HG02981 (cell line): ENCODE results near the gene TPSB2.
"Not testable (repeated sequence)": the region's sequence is repeated elsewhere in the genome, so short reads cannot be mapped to it uniquely, and the experiment has no call there.

Source experiments
- ATAC-seq: cut with Tn5 transposase; IDR thresholded peaks from one replicate; pipeline ENCODE4 v1.9.1; 2021; ENCODE audit warnings: mild to moderate bottlenecking, moderate library complexity; ENCODE audit not compliant: unreplicated experiment

Gene TPSB2

GRCh38 chr16:1262210-1262845 lies 32.3 kb upstream of the TPSB2 start:
- no peak for ATAC-seq

DNA sequence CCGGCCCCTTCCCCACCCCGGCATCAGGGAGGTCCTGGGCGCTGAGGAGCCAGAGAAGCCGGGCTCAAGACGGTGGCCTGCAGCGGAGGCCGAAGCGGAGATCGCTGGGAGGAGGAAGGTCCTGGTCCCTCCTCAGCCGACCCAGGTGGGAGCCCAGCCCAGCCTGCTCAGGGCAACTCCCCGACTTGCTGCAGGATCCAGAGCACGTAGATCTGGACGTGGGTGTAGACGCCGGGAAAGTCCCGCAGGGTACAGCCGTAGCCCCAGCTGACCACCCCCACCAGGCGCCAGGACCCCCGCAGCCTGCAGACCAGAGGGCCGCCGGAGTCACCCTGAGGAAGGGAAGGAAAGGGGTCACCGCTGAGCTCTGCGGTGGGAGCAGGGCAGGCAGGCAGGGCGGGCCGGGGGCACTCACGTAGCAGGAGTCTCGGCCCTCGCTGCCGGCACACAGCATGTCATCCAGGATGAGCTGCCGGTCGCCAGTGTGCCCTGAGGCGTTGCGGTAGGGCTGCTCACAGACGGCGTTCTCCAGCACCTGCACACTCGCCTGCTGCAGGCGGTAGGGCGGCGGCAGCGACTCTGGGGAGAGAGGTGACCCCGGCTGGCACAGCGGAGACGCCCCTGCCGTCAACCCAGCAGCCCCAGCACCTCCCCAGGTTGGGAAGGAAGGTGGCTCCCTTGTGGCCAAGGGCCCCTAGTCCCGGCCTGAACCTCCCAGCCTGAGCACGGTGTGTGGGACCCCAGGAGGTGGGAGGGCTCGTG lies 31.3 kb upstream of the TPSB2 start:
- no peak for ATAC-seq

- ATAC-seq, result no peak
Observed at GRCh38 chr16:1260101-1260680, 30.2 kb upstream of the TPSB2 start.

GRCh38 chr16:1259760-1260068 lies 29.7 kb upstream of the TPSB2 start:
- ATAC-seq, result no peak

DNA sequence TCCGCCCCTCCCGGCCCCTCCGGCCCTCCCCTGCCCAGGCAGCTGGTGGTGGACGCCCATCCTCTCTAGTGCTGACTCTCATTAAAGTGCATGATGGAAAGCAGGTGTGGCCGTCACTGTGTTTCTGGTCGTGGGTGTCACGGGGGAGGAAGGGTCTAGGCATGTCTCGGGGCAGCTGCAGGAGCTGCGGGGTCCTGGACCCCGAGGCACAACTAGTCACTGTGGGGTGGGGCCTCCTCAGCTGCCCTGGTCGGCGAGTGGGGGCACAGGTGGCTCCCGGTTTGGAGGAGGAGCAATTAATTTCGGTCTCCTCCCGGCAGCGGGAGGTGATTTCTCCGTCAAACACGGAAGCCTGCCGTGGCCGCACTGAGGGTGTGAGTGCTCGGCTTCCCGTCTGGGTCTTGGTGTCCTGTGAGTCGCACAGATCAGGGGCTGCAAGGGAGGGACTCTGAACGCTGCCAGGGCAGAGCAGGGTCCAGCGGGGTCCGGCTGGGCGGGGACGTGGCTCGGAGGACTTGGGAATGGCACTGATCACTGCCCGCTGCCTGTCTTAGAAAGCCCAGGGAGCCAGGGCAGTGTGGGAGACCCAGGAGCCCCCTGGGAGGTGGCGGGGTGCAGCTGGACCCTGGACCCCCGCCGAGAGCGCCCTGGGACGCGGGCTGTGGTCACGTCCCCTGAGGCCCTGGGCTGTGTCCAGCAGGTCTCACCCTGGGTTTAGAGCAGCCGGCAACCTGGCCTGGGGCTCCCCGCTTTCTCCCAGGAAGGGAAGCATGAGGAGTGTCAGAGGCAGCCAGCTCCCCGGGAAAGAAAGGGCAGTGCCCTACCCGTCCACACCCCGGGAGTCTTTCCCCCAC lies 29.1 kb upstream of the TPSB2 start:
- ATAC-seq, result no peak

DNA sequence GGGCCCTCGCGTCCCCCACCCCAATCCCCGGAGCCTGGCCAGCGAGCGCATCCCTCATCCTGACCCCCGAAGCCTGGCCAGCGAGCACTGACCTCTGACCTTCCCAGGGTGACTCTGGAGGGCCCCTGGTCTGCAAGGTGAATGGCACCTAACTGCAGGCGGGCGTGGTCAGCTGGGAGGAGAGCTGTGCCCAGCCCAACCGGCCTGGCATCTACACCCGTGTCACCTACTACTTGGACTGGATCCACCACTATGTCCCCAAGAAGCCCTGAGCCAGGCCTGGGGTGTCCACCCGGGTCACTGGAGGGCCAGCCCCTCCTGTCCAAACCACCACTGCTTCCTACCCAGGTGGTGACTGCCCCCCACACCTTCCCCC lies 28.2 kb upstream of the TPSB2 start:
- no peak for ATAC-seq

GRCh38 chr16:1257561-1258224 lies 27.7 kb upstream of the TPSB2 start:
- ATAC-seq, result no peak

GRCh38 chr16:1256874-1257322 lies 26.9 kb upstream of the TPSB2 start:
- no peak for ATAC-seq

DNA sequence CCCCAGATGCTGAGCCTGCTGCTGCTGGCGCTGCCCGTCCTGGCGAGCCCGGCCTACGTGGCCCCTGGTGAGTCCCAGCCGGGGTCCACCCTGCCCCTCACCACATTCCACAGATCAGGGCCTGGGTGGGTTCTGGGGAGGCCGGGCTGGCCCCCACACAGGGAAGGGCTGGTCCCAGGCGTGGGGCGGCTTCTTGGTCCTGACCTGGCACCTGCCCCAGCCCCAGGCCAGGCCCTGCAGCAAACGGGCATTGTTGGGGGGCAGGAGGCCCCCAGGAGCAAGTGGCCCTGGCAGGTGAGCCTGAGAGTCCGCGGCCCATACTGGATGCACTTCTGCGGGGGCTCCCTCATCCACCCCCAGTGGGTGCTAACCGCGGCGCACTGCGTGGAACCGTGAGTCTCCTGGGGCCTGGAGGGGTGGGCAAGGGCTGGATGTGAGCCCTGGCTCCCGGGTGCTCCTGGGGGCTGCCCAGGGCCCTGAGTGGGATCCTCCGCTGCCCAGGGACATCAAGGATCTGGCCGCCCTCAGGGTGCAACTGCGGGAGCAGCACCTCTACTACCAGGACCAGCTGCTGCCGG lies 26.4 kb upstream of the TPSB2 start:
- not testable (repeated sequence) for ATAC-seq

DNA sequence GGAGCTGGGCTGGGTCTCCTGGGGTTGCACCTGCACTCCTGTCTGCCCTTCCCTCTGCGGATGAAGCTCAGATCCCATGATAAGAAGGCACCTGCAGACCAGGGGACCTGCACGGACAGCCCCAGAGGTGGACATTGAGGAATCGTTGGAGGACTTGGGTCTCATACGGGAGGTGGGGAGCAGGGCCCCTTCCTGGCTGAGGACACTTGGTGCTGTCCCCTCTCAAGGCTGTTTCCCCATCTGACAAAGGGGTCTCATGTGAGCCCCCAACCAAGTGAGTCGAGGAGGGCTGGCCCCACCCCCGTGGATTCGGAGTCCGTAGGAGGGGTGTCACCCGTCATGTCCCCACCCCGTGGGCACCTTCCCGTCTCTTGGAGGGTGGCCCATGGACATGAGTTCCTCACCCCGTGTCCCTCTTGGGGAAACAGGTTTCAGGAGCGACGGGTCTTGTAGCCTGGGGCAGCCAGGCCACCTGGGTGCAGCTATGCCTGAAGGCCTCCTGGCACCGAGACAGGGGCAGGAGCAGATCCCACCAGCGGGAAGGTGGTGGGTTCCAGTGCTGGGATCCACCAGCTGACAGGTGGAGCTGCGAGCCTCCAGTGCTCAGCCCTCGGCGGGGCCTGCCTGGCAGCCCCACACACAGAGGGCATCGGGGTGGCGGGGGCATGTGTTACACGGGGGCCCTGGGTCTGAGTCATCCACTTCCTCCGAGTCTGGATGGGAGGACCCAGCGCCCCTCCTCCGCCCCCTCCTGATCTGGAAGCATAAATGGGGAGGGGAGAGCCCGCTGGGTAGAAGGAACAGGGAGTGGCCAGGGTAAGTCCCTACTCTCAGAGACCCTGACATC lies 25.5 kb upstream of the TPSB2 start, which contains the start of gene TPSD1:
Gene TPSD1 (plus strand): TSS at position 794 of the 847 bp plus-strand sequence. CDS start 212 bp downstream, outside the sequence.
- not testable (repeated sequence) for ATAC-seq

DNA sequence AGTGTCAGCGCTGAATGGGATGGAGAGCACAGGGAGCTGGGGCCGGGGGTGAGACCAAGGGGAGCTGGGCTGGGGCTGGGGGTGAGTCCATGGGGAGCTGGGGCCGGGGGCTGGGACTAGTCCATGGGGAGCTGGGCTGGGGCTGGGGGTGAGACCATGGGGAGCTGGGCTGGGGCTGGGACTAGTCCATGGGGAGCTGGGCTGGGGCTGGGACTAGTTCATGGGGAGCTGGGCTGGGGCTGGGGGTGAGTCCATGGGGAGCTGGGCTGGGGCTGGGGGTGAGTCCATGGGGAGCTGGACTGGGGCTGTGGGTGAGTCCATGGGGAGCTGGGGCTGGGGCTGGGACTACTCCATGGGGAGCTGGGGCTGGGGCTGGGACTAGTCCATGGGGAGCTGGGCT lies 24.8 kb upstream of the TPSB2 start:
- not testable (repeated sequence) for ATAC-seq

- not testable (repeated sequence) for ATAC-seq
Observed at GRCh38 chr16:1253701-1254364, 23.8 kb upstream of the TPSB2 start.

- ATAC-seq, result not testable (repeated sequence)
Observed at GRCh38 chr16:1249031-1249755, 19.2 kb upstream of the TPSB2 start.

DNA sequence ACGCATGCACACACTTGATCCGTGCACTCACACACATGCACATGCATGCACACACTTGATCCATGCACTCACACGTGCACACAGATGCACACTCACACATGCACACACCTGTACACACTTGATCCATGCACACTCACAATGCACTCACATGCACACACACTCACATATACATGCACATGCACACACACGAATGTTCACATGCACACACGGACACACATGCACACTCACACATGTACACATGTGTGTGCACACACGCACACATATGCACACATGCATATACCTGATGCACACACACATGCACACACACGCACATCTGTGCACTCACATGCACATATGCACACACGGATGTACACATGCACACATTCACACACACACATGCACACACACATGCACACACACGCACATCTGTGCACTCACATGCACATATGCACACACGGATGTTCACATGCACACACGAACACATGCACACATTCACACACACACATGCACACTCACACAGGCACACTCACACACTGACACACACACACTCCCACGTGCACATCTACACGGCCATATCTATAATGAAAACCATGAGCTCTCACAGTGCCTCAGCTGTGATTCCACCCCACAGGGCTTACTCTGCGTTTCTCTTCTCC lies 18.0 kb upstream of the TPSB2 start:
- not testable (repeated sequence) for ATAC-seq

- ATAC-seq, result no peak
Observed at GRCh38 chr16:1245452-1246020, 15.6 kb upstream of the TPSB2 start.

- no peak for ATAC-seq
Observed at GRCh38 chr16:1244881-1245280, 14.9 kb upstream of the TPSB2 start.
